GM12891 (cell line): Measurements from ENCODE around the gene GUK1.

Experiments
- POLR2A ChIP-seq: IDR thresholded peaks from 2 replicates; pipeline ENCODE4 v1.6.1; 2011; ENCODE audit warnings: low read depth, low read length, control low read depth
- POLR2AphosphoS5 ChIP-seq: IDR thresholded peaks from 2 replicates; pipeline ENCODE4 v1.6.1; 2011; ENCODE audit warnings: low read depth, low read length, control low read depth
- SPI1 ChIP-seq: IDR thresholded peaks from 2 replicates; pipeline ENCODE4 v1.6.1; 2011; ENCODE audit warnings: low read depth, low read length, control low read depth

DNA sequence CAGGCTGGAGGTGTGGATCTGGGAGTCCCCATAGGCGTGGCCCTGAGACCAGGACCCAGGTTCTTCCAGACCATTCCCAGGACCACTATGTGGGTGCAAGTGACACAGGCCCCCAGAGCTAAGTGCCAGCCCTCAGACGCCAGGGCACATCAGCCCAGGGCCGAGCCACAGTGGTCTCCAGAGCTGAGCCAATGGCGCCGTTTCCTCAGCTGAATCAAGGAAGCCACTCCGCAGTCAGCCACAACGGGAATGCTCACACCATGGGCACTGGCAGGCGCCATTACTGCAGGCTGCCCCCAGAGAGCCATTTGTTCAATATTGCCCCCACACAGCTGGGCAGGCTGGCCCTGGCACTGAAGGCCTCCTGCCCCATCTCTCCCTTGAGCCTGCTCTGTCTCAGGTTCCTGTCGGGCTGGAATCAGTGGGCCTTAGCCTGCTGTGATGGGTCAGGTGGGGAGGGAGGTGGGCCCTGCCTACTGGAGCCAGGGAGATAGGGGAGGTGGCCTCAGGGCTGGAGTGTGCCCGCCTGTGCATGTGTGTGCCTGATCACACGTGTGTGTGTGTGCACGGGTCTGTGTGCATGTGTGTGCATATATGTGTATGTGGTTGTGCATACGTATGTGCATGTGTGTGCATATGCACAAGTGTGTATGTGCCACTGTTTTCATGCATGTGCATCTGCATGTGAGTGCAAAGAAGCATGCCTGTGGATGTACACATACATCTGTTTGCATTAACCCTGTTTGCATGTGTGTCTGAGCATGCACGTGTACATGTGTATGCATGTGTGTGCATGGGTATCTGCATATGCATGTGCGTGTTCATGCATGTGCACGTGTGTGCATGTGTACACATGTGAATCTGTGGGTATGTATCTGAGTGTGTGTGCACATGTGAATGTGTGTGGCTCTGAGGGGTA lies 15.8 kb downstream of the GUK1 start:
- TF ChIP-seq SPI1 (no peak), POLR2AphosphoS5 (no peak), POLR2A (no peak)
